ENCODE data around the gene LYG2.
"Not testable (repeated sequence)": the region's sequence is repeated elsewhere in the genome, so short reads cannot be mapped to it uniquely, and the experiment has no call there.

The LYG2 gene

GRCh38 chr2:99200076-99200800 lies 55.2 kb downstream of the LYG2 start:
- no peak for DNase-seq

GRCh38 chr2:99198103-99198841 lies 57.2 kb downstream of the LYG2 start:
- DNase-seq, result no peak

- not testable (repeated sequence) for DNase-seq
Measured at GRCh38 chr2:99192364-99192763, 63.1 kb downstream of the LYG2 start.

Measured in NCI-H187 treated with DMSO at 0.1 percent for 48 hours (cell line).